HEK293 (cell line): ENCODE results near the gene SUSD2.

Source experiments
- MYNN ChIP-seq: fragments of 450-650 bp; formaldehyde crosslinking; IDR thresholded peaks from 2 replicates; pipeline ENCODE4 v1.5.1; 2016; ENCODE audit warnings: missing biosample characterization, missing genetic modification characterization, borderline replicate concordance
- TCF7L2 ChIP-seq: IDR thresholded peaks from 2 replicates; pipeline ENCODE4 v1.6.1; 2011; ENCODE audit warnings: low read depth, mild to moderate bottlenecking, inconsistent platforms, low read length, moderate library complexity, borderline replicate concordance
- ZNF292 ChIP-seq: fragments of 450-650 bp; formaldehyde crosslinking; IDR thresholded peaks from 2 replicates; pipeline ENCODE4 v1.5.1; 2016; ENCODE audit warnings: low read depth, missing biosample characterization, missing genetic modification characterization, borderline replicate concordance
- TF ChIP-seq, protein P1 (sequence below): fragments of 450-650 bp; formaldehyde crosslinking; IDR thresholded peaks from 2 replicates; pipeline ENCODE4 v1.5.1; 2016; ENCODE audit warnings: missing biosample characterization, missing genetic modification characterization

DNA sequence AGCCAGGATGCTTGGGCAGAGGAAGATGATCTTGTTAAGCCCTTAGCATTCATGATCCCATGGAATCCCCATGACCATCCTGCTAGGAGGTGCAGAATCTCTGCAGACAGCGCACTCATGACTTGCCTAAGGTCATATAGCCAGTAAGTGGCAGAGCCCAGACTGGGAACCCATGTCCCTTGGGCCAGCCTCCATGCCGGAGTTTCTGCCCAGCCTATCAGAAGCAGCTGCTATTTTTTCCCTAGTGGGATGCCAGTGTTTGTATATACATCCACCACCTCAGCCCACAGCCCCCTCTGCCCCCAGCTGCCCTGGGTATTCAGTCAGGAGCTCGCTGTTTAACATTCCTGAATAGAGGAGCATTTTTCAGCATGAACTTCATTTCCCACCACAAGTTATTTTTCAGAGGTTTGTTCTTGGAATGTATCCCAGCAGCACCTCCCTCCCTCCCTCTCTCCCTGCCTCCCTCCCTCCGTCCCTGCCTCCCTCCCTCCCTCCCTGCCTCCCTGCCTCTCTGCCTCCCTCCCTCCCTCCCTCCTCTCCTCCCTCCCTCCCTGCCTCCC is 34.4 kb upstream of the SUSD2 start:
- TF ChIP-seq, protein P1, sequence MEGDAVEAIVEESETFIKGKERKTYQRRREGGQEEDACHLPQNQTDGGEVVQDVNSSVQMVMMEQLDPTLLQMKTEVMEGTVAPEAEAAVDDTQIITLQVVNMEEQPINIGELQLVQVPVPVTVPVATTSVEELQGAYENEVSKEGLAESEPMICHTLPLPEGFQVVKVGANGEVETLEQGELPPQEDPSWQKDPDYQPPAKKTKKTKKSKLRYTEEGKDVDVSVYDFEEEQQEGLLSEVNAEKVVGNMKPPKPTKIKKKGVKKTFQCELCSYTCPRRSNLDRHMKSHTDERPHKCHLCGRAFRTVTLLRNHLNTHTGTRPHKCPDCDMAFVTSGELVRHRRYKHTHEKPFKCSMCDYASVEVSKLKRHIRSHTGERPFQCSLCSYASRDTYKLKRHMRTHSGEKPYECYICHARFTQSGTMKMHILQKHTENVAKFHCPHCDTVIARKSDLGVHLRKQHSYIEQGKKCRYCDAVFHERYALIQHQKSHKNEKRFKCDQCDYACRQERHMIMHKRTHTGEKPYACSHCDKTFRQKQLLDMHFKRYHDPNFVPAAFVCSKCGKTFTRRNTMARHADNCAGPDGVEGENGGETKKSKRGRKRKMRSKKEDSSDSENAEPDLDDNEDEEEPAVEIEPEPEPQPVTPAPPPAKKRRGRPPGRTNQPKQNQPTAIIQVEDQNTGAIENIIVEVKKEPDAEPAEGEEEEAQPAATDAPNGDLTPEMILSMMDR = no peak
- TF ChIP-seq MYNN = no peak
- TF ChIP-seq TCF7L2 = no peak
- TF ChIP-seq ZNF292 = no peak
